T-helper 2 cell treated with Interferon-gamma antibody and Interleukin-4, amounts not matched to agents 5 μg/mL and 100 μg/mL, for 36 hours (primary cell): ENCODE results near the gene ADAMTS7.
"Not testable (repeated sequence)": the region's sequence is repeated elsewhere in the genome, so short reads cannot be mapped to it uniquely, and the experiment has no call there.

Experiments
- DNase-seq: peaks from one replicate; pipeline ENCODE4 v3.0.0; 2021; ENCODE audit warnings: low spot score
- H3K27ac Mint-ChIP-seq: one replicate; pipeline ENCODE4 v1.8.0; 2021; ENCODE audit warnings: mild to moderate bottlenecking, mixed read lengths
- H3K27me3 Mint-ChIP-seq: one replicate; pipeline ENCODE4 v1.8.0; 2021; ENCODE audit warnings: low read depth, mixed read lengths
- H3K36me3 Mint-ChIP-seq: one replicate; pipeline ENCODE4 v1.8.0; 2021; ENCODE audit warnings: low read depth, mixed read lengths
- H3K4me1 Mint-ChIP-seq: one replicate; pipeline ENCODE4 v1.8.0; 2021; ENCODE audit warnings: low read depth, mixed read lengths
- H3K4me3 Mint-ChIP-seq: one replicate; pipeline ENCODE4 v1.8.0; 2022; ENCODE audit warnings: mild to moderate bottlenecking, moderate library complexity, mixed read lengths
- H3K9me3 Mint-ChIP-seq: one replicate; pipeline ENCODE4 v1.8.0; 2021; ENCODE audit warnings: mixed read lengths

Gene ADAMTS7

GRCh38 chr15:78804391-78804792 lies 6.9 kb downstream of the ADAMTS7 start:
- no peaks in the 10 kb centered on the region for H3K4me1 Mint-ChIP-seq
- H3K27me3 Mint-ChIP-seq = peaks cover 10% of the 10 kb centered on the region
- H3K27ac Mint-ChIP-seq = no peak overlapping the region
- H3K36me3 Mint-ChIP-seq = peaks cover 5% of the 10 kb centered on the region
- DNase-seq = no peak
- H3K9me3 Mint-ChIP-seq = peaks cover 8% of the 10 kb centered on the region
- H3K4me3 Mint-ChIP-seq = no peak overlapping the region

GRCh38 chr15:78800806-78801205 lies 10.5 kb downstream of the ADAMTS7 start:
- H3K27ac Mint-ChIP-seq = no peak overlapping the region
- H3K9me3 Mint-ChIP-seq = no peaks in the 10 kb centered on the region
- H3K4me1 Mint-ChIP-seq = no peaks in the 10 kb centered on the region
- DNase-seq = no peak
- H3K36me3 Mint-ChIP-seq = no peaks in the 10 kb centered on the region
- no peak overlapping the region for H3K4me3 Mint-ChIP-seq
- H3K27me3 Mint-ChIP-seq = no peaks in the 10 kb centered on the region

- no peaks in the 10 kb centered on the region for H3K27me3 Mint-ChIP-seq
- DNase-seq = no peak
- no peaks in the 10 kb centered on the region for H3K36me3 Mint-ChIP-seq
- no peak overlapping the region for H3K4me3 Mint-ChIP-seq
- no peak overlapping the region for H3K27ac Mint-ChIP-seq
- no peaks in the 10 kb centered on the region for H3K9me3 Mint-ChIP-seq
- H3K4me1 Mint-ChIP-seq = no peaks in the 10 kb centered on the region
Measured at GRCh38 chr15:78800189-78800588, 11.1 kb downstream of the ADAMTS7 start.

- H3K27me3 Mint-ChIP-seq, DNase-seq, H3K36me3 Mint-ChIP-seq, H3K9me3 Mint-ChIP-seq, H3K4me3 Mint-ChIP-seq, H3K27ac Mint-ChIP-seq, H3K4me1 Mint-ChIP-seq: not testable (repeated sequence)
Measured at GRCh38 chr15:78799102-78799501, 12.2 kb downstream of the ADAMTS7 start.

- H3K4me1 Mint-ChIP-seq, H3K36me3 Mint-ChIP-seq, H3K4me3 Mint-ChIP-seq, H3K27ac Mint-ChIP-seq, H3K27me3 Mint-ChIP-seq, H3K9me3 Mint-ChIP-seq, DNase-seq: not testable (repeated sequence)
Measured at GRCh38 chr15:78798355-78798754, 12.9 kb downstream of the ADAMTS7 start.

- H3K36me3 Mint-ChIP-seq = no peaks in the 10 kb centered on the region
- H3K4me3 Mint-ChIP-seq = no peak overlapping the region
- no peaks in the 10 kb centered on the region for H3K27me3 Mint-ChIP-seq
- DNase-seq = no peak
- no peaks in the 10 kb centered on the region for H3K4me1 Mint-ChIP-seq
- no peak overlapping the region for H3K27ac Mint-ChIP-seq
- no peaks in the 10 kb centered on the region for H3K9me3 Mint-ChIP-seq
Measured at GRCh38 chr15:78797951-78798350, 13.3 kb downstream of the ADAMTS7 start.

GRCh38 chr15:78796510-78796909 lies 14.8 kb downstream of the ADAMTS7 start:
- DNase-seq = no peak
- Mint-ChIP-seq H3K27ac (no peak overlapping the region), H3K9me3 (no peaks in the 10 kb centered on the region), H3K36me3 (no peaks in the 10 kb centered on the region), H3K4me3 (no peak overlapping the region), H3K4me1 (peaks cover 2% of the 10 kb centered on the region), H3K27me3 (no peaks in the 10 kb centered on the region)

- Mint-ChIP-seq H3K27me3 (no peaks in the 10 kb centered on the region), H3K36me3 (no peaks in the 10 kb centered on the region), H3K27ac (no peak overlapping the region), H3K4me3 (no peak overlapping the region), H3K9me3 (no peaks in the 10 kb centered on the region), H3K4me1 (peaks cover 4% of the 10 kb centered on the region)
- DNase-seq = no peak
Measured at GRCh38 chr15:78795043-78795442, 16.2 kb downstream of the ADAMTS7 start.

GRCh38 chr15:78794446-78794845 lies 16.8 kb downstream of the ADAMTS7 start:
- not testable (repeated sequence) for H3K27me3 Mint-ChIP-seq, DNase-seq

GRCh38 chr15:78791357-78791756 lies 19.9 kb downstream of the ADAMTS7 start:
- Mint-ChIP-seq H3K27ac (no peak overlapping the region), H3K27me3 (no peaks in the 10 kb centered on the region), H3K4me1 (peaks cover 17% of the 10 kb centered on the region), H3K9me3 (no peaks in the 10 kb centered on the region), H3K4me3 (no peak overlapping the region), H3K36me3 (peaks cover 3% of the 10 kb centered on the region)
- DNase-seq = no peak

More at GRCh38 chr15:78794446-78794845, 16.8 kb downstream of the ADAMTS7 start:
- H3K36me3 Mint-ChIP-seq, H3K27ac Mint-ChIP-seq, H3K9me3 Mint-ChIP-seq, H3K4me3 Mint-ChIP-seq, H3K4me1 Mint-ChIP-seq: not testable (repeated sequence)

GRCh38 chr15:78790027-78790426 lies 21.2 kb downstream of the ADAMTS7 start:
- Mint-ChIP-seq H3K4me3 (peak overlapping the region; percentile 41), H3K4me1 (peaks cover 17% of the 10 kb centered on the region), H3K9me3 (no peaks in the 10 kb centered on the region), H3K27me3 (peaks cover under 1% of the 10 kb centered on the region), H3K27ac (peak overlapping the region; percentile 70), H3K36me3 (peaks cover 4% of the 10 kb centered on the region)
- DNase-seq = peak; percentile 81

GRCh38 chr15:78789615-78790014 lies 21.6 kb downstream of the ADAMTS7 start:
- H3K4me3 Mint-ChIP-seq = peak overlapping the region; percentile 41
- DNase-seq = no peak
- peaks cover 8% of the 10 kb centered on the region for H3K36me3 Mint-ChIP-seq
- H3K27me3 Mint-ChIP-seq = peaks cover 3% of the 10 kb centered on the region
- H3K27ac Mint-ChIP-seq = peak overlapping the region; percentile 70
- peaks cover 17% of the 10 kb centered on the region for H3K4me1 Mint-ChIP-seq
- no peaks in the 10 kb centered on the region for H3K9me3 Mint-ChIP-seq

- H3K27me3 Mint-ChIP-seq = peaks cover 3% of the 10 kb centered on the region
- no peak for DNase-seq
- no peak overlapping the region for H3K4me3 Mint-ChIP-seq
- no peak overlapping the region for H3K27ac Mint-ChIP-seq
- peaks cover 8% of the 10 kb centered on the region for H3K36me3 Mint-ChIP-seq
- no peaks in the 10 kb centered on the region for H3K9me3 Mint-ChIP-seq
- H3K4me1 Mint-ChIP-seq = peaks cover 17% of the 10 kb centered on the region
Measured at GRCh38 chr15:78788016-78788660, 23.1 kb downstream of the ADAMTS7 start.

- H3K4me3 Mint-ChIP-seq, H3K4me1 Mint-ChIP-seq, H3K27me3 Mint-ChIP-seq, H3K27ac Mint-ChIP-seq, H3K36me3 Mint-ChIP-seq, H3K9me3 Mint-ChIP-seq, DNase-seq: not testable (repeated sequence)
Measured at GRCh38 chr15:78782402-78782801, 28.9 kb downstream of the ADAMTS7 start.

- H3K9me3 Mint-ChIP-seq, H3K27ac Mint-ChIP-seq, H3K27me3 Mint-ChIP-seq, H3K4me3 Mint-ChIP-seq, H3K4me1 Mint-ChIP-seq, H3K36me3 Mint-ChIP-seq, DNase-seq: not testable (repeated sequence)
Measured at GRCh38 chr15:78781381-78781780, 29.9 kb downstream of the ADAMTS7 start.
